Measurements from ENCODE around the gene EEFSEC.

The EEFSEC gene

GRCh38 chr3:128446821-128447220 is 293.5 kb downstream of the EEFSEC start:
- DNase-seq (ENCODE audit: low read depth in 1 of 2, low spot score in 1 of 2): no peak
- Histone ChIP-seq H3K4me3 (replicated peaks; ENCODE audit: insufficient read depth, low read length) (no peak overlapping the region), H3K27me3 (ENCODE audit: insufficient read depth, poor library complexity, severe bottlenecking) (peaks cover 8% of the 10 kb centered on the region), H3K27ac (replicated peaks) (no peak overlapping the region)
- TF ChIP-seq SPI1 (IDR thresholded peaks at IDR 0.05; ENCODE audit: borderline replicate concordance, low read depth) (no peak), REST (IDR thresholded peaks at IDR 0.05; ENCODE audit: insufficient replicate concordance, low read depth) (no peak), GABPA (IDR thresholded peaks at IDR 0.05; ENCODE audit: low read depth) (no peak), POLR2AphosphoS5 (IDR thresholded peaks at IDR 0.05; ENCODE audit: low read depth) (no peak), CTCF (IDR thresholded peaks at IDR 0.05; ENCODE audit: insufficient read depth, low read length) (no peak)

DNA sequence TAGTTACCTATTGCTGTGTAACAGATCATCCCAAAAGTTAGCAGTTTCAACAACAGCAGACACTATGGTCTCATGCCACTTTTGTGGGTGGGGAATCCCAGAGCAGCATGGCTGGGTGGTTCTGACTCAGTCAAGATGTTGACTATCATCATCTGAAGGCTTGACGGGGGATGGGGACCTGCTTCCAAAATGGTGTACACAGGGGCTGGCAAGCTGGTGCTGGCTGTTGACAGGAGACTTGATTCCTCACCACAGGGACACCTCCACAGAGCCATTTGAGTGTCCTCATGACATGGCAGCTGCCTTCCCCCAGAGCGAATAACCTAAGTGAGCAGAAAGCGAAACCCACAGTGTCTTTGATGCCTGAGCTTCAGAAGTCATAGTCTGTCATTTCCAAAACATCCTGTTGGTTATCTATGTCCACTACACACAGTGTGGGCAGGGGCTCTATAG is 294.3 kb downstream of the EEFSEC start:
- Histone ChIP-seq H3K4me3 (replicated peaks; ENCODE audit: insufficient read depth, low read length) (no peak overlapping the region), H3K27ac (replicated peaks) (no peak overlapping the region), H3K27me3 (ENCODE audit: insufficient read depth, poor library complexity, severe bottlenecking) (peaks cover 10% of the 10 kb centered on the region)
- DNase-seq (ENCODE audit: low read depth in 1 of 2, low spot score in 1 of 2): no peak
- TF ChIP-seq SPI1 (IDR thresholded peaks at IDR 0.05; ENCODE audit: borderline replicate concordance, low read depth) (no peak), GABPA (IDR thresholded peaks at IDR 0.05; ENCODE audit: low read depth) (no peak), CTCF (IDR thresholded peaks at IDR 0.05; ENCODE audit: insufficient read depth, low read length) (no peak), POLR2AphosphoS5 (IDR thresholded peaks at IDR 0.05; ENCODE audit: low read depth) (no peak), REST (IDR thresholded peaks at IDR 0.05; ENCODE audit: insufficient replicate concordance, low read depth) (no peak)

- no peak overlapping the region for H3K27ac ChIP-seq (replicated peaks)
- no peak for DNase-seq (ENCODE audit: low read depth in 1 of 2, low spot score in 1 of 2)
- H3K4me3 ChIP-seq (replicated peaks; ENCODE audit: insufficient read depth, low read length): no peak overlapping the region
- no peak for TF ChIP-seq POLR2AphosphoS5 (IDR thresholded peaks at IDR 0.05; ENCODE audit: low read depth)
- TF ChIP-seq REST (IDR thresholded peaks at IDR 0.05; ENCODE audit: insufficient replicate concordance, low read depth): no peak
- TF ChIP-seq CTCF (IDR thresholded peaks at IDR 0.05; ENCODE audit: insufficient read depth, low read length): no peak
- TF ChIP-seq GABPA (IDR thresholded peaks at IDR 0.05; ENCODE audit: low read depth): no peak
- TF ChIP-seq SPI1 (IDR thresholded peaks at IDR 0.05; ENCODE audit: borderline replicate concordance, low read depth): no peak
- H3K27me3 ChIP-seq (ENCODE audit: insufficient read depth, poor library complexity, severe bottlenecking): peaks cover 12% of the 10 kb centered on the region
Observed at GRCh38 chr3:128448491-128448890, 295.2 kb downstream of the EEFSEC start.

Measured in HL-60 (cell line).